Stimulated activated CD8-positive, alpha-beta memory T cell treated with anti-CD3 and anti-CD28 coated beads, Interleukin-12 subunit alpha, Interleukin-12 subunit beta, amount 100 ng/mL, for 1 hour (primary cell): ENCODE data around the gene LHFPL2.
"Not testable (repeated sequence)": the region's sequence is repeated elsewhere in the genome, so short reads cannot be mapped to it uniquely, and the experiment has no call there.

Experiments
- DNase-seq: peaks from one replicate; pipeline ENCODE4 v3.0.0-alpha.2; 2020; ENCODE audit warnings: low read depth

Gene LHFPL2

DNA sequence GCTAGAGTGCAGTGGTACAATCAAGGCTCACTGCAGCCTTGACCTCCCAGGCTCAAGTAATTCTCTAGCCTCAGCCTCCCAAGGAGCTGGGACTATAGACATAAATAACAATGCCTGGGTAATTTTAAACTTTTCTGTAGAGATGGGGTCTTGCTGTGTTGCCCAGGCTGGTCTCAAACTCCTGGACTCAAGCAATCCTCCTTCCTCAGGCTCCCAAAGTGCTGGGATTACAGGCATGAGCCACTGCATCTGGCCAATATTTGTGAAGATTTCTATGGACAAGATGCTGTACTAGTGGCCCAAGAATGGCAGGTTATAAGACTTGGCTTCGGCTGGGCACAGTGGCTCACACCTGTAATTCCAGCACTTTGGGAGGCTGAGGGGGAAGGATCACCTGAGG is 18.4 kb upstream of the LHFPL2 start:
- not testable (repeated sequence) for DNase-seq

DNA sequence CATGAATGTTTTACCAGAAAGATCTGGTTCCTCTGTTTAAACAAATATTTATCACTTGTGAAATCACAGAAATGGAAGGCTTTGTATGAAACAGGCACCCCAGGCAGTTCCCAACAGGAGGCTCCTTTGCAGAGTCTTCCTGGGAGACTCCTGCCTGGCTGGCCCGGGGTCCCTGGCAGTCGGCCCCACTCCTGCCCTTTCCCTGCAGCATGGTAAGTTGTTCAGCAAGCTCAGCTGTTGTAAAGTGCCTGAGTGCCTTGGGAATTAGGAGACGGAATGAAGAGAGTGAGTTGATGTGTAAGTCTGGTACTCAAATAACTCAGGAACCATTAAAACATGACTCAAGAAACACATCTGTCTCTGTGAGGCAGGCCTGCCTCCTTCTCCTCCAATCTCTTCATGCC is 17.5 kb upstream of the LHFPL2 start:
- DNase-seq = no peak

DNA sequence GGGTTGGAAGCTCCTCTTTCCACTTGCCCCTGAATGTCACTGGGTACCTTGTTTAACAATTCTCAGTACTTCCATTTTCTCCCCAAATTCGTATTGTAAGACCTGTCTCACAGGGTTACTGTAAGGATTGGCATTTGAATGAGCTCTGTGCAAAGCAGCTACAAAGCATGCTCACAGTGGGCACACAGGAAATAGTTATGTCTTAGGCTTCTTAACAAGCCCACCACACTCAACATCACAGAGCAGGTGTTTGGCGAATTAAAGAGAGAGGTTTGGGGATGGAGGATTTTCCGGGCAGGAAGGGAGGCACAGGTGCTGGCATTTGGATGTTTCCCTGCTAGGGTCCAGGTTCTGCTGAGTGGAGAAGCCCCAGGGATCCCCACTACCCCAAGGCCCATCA is 17.0 kb upstream of the LHFPL2 start:
- no peak for DNase-seq

DNA sequence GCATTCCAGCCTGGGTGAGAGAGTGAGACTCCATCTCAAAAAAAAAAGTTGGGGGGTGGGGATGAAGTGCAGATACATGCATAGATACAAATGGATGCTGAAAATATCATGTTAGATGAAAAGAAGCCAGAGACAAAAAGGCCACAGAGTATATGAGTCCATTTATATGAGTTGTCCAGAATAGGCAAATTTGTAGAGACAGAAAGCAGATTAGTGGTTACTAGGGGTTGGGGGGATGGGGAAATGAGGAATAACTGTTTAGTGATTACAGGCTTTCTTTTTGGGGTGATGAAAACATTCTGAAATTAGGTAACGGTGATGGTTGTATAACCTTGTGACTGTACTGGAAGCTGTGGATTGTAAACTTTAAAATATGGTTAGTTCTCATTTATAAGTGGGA is 13.8 kb upstream of the LHFPL2 start:
- DNase-seq = no peak

DNA sequence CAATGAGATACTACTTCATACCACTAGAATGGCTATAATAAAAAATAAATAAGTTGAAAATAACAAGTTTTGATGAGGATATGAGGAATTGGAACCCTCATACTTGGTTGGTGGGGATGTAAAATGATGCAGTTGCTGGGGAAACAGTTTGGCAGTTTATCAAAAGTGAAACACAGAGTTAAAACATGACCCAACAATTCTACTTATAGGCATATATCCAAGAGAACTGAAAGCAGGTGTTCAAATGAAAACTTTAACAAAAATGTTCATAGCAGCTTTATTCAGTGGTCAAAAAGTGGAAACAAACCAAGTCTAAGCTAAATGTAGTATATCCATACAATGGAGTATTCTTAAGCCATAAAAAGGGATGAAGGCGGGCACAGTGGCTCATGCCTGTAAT is 13.1 kb upstream of the LHFPL2 start:
- DNase-seq = no peak

DNA sequence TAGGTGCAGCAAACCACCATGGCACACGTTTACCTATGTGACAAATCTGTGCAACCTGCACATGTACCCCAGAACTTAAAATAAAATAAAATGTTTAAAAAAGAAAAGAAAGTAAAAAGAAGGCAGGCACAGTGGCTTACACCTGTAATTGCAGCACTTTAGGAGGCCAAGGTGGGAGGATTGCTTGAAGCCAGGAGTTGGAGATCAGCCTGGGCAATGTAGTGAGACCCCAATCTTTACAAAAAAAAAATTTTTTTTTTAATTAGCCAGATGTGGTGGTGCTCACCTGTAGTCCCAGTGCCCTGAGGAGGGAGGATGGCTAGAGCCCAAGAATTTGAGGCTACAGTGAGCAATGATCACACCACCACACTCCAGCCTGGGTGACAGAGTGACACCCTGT is 12.5 kb upstream of the LHFPL2 start:
- DNase-seq = no peak

DNA sequence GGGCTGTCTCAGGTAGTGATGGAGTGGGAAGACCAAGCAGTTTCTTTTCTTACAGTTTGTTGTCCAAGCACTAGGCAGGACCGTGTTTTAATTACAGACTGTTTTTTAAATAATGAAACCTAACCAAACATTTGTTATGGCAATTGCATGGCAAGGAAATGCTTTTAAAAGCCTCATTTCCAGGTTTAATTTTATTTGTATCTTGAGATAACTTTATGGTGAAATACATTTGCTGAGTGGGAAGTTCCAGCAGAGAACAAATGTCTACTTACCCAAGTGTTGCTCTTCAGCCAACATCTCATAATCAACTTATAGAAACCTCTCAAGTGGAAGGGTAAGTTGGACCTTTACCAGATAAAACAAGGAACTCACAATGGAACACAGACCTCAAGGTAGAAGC is 11.8 kb upstream of the LHFPL2 start:
- DNase-seq = no peak

DNA sequence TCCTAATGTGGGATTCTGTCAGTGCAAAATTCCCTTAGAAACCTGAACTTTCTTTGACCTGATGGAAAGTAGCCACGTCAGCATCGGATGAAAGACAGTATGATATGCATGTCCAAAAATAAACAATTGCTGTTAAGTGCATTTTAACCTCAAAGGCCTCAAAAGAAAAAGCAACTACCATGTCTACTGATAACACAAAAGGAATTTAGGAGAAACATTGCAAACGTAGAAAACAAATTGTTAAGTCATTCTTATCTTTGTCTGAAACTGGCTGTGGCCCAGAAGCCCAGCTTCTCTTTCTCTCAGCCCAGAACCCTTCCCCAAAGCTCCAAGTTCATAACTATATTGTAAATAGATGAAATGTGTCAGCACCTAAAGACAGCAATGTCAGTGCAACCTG is 11.1 kb upstream of the LHFPL2 start:
- DNase-seq = no peak

DNA sequence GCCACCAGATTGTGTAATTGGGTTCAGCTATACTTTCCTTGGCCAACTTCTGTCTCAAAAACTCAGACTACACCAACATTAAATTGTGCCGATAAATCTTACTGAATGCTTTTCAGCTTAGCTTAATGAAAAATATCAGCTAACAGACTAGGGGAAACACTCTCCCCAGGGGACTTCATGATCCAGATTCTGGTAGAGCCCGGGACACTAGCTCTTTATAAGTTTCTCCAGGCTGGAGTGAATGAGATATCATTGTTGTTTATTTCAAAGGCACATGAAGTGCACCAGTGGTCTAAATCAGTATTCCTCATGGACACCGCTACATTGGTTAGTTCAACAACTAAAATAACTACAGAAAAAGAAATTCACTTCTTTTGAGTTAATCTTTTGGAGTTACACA is 10.5 kb upstream of the LHFPL2 start:
- DNase-seq = no peak

DNA sequence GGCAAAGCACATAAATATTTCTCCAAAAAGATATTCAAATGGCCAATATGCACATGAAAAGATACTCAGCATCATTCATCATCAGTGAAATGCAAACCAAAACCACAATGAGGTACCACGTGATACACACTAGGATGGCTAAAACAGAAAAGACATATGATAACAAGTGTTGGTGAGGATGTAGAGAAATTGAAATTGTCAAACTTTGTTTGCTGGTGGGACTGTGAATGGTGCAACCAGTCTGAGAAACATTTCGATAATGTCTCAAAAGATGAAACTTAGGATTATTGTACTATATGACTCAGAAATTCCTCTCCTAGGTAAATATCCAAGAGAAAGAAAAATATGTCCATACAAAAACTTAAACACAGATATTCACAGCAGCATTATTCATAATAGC is 8.6 kb upstream of the LHFPL2 start:
- DNase-seq = no peak

DNA sequence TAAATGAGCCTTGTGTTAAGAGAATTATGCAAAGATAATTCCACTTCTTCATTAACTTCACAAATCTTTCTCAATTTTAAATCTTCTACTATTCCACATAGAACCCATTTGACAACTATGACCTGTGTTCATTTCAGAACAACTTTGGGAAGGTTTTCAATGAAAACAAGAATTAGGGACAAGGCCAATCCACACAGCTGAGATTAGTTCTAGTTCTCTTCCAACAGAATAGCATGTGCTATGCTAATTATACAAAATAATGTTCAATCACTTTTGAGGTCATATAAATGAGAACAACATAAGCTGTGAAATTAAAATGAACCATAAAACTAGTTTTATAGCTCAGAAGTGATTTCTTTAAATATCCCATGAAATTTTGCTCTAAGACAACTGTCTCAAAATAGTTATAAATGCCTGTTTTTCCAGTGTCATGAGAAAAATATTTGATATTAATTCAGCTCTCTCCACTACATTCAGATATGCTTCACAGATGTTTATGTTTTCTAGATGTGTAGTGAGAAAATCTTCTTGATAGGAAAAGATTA is 7.2 kb upstream of the LHFPL2 start:
- DNase-seq = no peak

DNA sequence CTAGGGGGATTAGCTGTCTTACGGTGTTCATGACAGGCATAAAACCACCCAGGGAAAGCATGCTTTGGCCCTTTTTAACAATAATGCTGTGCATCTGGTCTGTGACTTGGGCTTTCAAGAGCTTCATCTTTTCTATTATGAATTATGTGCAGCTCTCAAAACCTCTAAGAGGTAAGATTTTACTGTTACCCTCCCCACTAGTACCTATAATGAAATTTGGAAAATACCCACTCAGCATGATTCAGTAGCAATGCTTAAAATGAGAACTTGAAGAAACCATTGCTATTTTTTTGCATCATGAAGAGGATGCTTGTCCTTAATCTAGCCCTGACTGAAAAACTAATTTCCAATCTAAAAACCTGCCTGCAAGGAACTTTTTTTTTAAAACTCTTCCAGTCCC is 5.8 kb upstream of the LHFPL2 start:
- no peak for DNase-seq

DNA sequence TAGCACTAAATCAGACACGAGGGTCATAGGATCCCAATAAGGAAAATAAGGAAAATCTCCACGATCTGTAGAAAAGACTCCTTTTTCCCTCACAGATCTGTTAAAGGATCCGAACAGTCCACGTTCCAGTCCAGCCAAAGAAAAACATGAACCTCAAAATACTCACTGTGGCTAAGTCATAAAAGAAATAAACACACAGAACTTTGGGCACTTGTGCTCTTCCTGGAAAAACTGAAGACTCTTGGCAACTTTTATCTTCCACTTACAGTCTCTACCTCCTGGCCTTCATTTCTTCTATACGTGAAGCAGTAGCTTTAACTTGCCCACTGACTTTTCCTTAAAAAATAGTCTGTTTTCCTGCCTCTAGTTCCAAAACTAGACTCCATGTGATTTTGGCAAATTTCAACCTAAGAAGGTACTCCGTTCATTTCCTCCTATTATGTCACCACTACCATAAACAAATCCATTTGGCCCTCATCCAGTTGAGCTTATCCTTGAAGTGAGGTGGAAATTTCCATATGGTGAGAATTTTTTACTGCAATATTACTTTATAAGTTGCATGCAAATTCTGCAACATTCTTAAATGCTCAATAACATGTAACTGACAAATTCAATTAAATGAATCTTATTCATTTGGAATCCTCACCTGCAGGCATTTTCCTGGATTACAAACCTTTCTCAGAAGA is 5.3 kb upstream of the LHFPL2 start:
- no peak for DNase-seq

DNA sequence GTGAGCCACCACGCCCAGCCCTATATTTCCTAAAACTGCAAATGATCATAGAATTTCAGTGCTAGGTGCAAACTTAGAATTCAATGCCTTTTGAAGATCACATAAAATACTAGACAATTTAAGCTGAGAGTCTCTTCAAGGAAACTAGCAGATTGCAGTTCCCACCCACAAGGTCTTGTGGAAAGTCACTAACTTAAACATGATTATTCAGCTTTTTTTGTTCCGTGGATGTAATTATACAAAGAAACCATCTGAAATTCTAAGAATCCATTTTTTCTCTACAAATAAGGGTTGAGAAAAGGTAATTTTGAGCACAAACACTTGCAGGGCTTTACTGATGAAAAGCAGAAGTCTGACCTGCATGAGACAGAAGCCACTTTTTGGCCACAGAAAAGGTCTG is 4.5 kb upstream of the LHFPL2 start:
- DNase-seq = no peak

DNA sequence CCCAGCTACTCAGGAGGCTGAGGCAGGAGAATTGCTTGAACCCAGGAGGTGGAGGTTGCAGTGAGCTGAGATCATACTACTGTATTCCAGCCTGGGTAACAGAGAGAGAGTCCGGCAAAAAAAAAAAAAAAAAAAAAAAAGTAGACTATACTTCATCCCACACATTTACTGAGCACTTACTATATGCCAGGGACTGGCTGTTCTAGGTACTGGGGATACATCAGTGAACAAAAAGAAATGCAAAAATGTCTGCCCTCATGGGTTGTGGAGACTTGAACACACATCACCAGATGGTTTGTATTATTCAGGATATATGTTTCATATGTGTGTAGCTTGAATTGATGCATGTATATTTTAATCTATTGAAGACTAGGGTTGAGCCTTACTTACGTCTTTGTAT is 2.9 kb upstream of the LHFPL2 start:
- no peak for DNase-seq

DNA sequence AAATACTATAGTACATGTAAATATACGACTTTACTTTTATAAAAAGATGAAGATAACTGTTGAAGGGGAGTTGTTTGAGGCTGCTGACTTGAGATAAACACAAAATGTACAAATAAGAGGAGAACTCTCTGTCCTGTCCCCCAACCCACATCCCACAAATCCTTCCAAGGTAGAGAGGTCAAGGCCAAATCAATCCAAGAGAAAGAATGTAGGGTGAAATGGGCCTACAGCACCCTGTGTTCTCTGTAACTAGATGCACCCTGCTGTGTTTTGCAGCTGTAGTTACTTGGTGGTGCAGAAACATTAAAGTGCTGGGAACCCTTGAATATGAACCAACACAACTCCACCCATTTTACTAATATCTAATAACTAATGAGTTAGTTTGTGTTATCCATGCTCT is 2.0 kb upstream of the LHFPL2 start:
- no peak for DNase-seq

DNA sequence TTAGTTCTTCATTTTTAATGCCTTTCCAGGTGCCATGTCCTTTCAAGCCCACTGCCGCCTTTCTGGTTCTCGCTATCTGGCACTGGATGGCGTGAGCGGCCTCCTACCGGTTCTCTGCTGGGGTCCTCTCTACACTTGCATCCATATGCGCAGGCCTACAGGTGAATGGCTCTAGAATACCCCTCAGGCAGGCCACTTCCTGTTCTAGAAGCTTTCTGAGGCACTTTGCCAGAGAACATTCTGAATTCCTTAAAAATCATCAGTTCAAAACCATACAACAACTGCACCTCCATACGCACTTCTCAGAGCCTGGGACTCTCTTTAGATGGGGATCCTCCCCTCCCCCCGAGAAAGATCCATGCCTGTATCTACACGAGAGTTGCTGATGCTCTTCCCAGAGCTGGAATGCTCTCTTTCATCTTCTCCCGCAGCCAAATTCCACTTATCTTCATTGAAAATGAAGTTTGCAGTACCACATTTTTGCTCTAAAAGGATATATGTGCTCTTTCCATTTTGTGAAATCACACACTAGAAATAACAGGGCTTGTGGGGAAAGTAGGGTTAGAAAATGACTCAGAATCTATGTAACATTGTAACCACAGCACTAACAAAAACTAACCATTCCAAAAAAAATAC is 1.4 kb upstream of the LHFPL2 start:
- no peak for DNase-seq

DNA sequence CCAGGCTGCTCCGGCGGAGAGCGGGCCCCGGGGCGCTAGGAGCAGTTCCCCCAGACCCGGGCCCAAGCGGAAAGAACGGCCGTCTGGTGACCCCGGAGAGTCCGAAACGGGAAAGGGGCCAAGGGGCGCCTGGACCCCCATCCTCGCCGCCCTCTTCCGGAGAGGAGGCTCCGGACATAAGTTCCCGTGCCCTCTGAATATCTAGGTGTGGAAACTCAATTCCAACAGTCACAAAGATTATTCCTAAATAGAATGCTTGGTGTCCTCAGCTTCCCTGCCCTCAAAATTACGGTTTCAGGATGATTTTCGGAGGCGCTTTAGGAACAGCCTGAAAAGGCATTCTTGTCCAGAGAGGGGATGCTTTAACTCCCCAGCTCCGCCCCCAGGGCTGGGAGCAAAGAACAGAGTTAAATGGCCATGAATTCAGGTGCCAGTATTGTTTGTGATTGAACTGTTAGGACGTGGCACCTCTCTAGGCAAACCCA is 681 bp upstream of the LHFPL2 start:
- no peak for DNase-seq

DNA sequence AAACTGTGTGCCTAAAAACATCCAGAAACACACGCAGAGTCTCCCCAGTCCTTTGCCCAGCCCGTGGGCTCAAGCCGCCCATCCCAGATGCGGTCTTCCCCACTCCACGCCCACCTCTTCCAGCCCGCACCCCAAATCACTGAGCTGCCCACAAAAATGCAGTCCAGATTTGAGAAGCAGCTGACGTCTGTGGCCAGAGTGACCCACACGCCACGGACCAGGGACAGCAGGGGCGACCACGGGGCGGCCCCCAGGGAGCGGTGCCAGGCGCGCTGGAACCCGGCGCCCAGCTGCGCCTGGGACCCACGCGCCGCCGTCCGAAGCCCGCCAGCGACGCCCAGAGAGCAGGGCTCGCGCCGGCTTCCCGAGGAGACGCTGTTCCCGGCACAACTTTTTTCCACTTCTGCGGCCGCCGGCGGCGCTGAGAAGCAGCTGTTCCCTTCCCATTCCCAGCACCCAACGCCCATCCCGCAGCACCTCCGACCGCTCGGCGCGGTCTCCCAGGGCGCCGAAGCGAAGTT is 674 bp downstream of the LHFPL2 start:
- no peak for DNase-seq

DNA sequence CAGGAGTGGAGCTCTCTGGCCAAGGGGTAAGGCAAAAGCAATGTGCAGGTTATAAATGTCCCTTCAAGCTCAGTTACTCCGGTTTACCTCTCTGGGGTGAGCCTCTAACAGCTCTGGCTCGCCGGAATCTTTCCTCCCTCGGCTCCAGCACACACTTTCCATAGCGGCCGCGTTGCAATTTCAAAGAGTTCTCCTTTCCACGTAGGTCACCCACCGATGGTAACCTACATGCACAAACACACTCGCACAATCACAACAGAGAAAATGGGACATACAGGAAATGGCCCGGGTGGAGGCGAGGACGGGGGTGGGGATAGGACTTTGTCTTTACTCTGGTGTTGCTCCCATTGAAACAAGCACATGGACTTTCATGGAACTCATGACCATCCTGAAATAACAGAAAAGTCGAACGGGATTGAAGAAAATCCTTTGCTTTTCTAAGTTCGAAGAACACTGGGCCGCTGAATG is 1.2 kb downstream of the LHFPL2 start:
- no peak for DNase-seq

DNA sequence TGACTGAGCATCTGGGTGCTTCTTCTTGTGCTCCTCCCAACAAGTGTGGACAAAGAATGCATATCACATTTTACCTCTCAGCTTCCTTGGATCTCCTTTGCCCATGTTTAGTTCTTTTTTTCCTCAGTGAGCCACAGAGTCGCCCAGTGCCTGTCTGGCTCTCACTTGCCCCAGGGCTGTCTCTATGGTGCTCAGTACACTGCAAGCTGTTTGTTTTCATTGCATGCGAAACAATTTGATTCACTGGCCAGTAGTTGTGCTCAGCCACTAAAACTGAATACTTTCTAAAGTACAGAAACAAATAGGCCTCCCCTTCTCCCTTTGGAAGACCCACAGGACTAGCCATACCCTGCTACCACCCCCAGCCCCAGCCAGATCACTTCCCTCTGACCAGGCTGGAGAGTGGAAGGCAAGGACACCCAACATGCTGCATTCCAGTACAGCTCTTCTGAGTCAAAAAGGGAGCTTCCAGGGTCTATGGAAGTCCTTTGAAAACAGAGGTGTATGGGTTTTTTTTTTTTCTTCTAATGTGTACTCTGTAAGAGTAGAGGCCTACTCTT is 3.8 kb downstream of the LHFPL2 start:
- no peak for DNase-seq

DNA sequence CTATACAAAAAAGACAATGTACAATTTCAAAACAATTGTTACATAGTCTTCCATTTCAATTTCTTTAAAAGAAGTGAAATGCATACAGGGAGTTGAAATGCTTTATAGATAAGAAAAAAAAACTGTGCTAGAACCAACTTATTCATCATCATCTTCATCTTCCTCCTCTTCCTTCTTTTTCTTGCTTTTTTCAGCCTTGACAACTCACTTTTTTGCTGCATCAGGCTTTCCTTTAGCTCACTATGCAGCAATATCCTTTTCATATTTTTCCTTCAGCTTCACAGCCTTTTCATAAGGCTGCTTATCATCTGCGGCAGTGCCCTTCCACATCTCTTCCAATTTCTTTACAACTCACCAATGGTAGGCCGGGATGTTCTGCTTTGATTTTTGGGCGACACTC is 4.4 kb downstream of the LHFPL2 start:
- no peak for DNase-seq

DNA sequence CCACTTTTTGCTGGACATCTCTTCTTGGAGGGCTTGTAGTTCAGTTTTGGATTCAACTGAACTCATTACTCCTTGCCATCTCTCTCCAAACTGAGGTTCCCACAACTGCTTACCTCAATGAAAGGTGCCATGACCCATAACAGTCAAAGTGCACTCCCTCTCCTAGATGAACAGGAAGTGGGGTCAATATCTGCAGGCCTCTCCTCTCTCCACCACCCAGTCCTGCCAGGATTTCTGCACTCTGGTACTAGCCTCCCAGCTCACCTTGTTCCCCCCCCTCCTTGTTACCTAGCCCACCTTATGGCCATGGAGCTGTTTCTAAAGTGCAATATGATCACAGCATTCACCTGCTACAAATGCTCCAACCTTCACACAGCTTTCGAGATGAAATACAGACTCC is 5.9 kb downstream of the LHFPL2 start:
- DNase-seq = no peak
